HCEC 1CT (cell line): ENCODE results near the gene CAPN11.

Experiments
- DNase-seq: peaks from one replicate; pipeline ENCODE4 v3.0.0-alpha.2; 2017

Gene CAPN11

GRCh38 chr6:44158770-44159228 lies at the start of gene CAPN11:
CAPN11 (plus strand) TSS chr6:44158820; CDS start chr6:44158849, 29 bp downstream.
- DNase-seq = no peak

GRCh38 chr6:44109212-44109611 lies 49.4 kb upstream of the CAPN11 start:
- no peak for DNase-seq

GRCh38 chr6:44110005-44110676 lies 48.5 kb upstream of the CAPN11 start:
- DNase-seq = no peak

- no peak for DNase-seq
These were observed 47.7 kb upstream of the CAPN11 start for GRCh38 chr6:44110966-44111365.

GRCh38 chr6:44111434-44112417 lies 46.9 kb upstream of the CAPN11 start:
- DNase-seq = no peak

GRCh38 chr6:44113414-44113813 lies 45.2 kb upstream of the CAPN11 start:
- DNase-seq = no peak

- DNase-seq = no peak
These were observed 42.8 kb upstream of the CAPN11 start for GRCh38 chr6:44115866-44116265.

GRCh38 chr6:44116641-44117382 lies 41.8 kb upstream of the CAPN11 start:
- peak; percentile 88 for DNase-seq

GRCh38 chr6:44117397-44118128 lies 41.1 kb upstream of the CAPN11 start:
- DNase-seq = no peak

- no peak for DNase-seq
These were observed 38.8 kb upstream of the CAPN11 start for GRCh38 chr6:44119704-44120262.

GRCh38 chr6:44120692-44121443 lies 37.8 kb upstream of the CAPN11 start:
- no peak for DNase-seq

GRCh38 chr6:44122801-44123200 lies 35.8 kb upstream of the CAPN11 start:
- DNase-seq = no peak

GRCh38 chr6:44123544-44123943 lies 35.1 kb upstream of the CAPN11 start:
- DNase-seq = no peak

- peak; percentile 72 for DNase-seq
These were observed 32.1 kb upstream of the CAPN11 start for GRCh38 chr6:44126320-44127149.

- DNase-seq = peak; percentile 87
These were observed 31.2 kb upstream of the CAPN11 start, which contains the start of the genes MRPL14 and TMEM63B for GRCh38 chr6:44127186-44128019. MRPL14 (minus strand) TSS chr6:44127452; CDS start chr6:44116611, 10,841 bp downstream. TMEM63B (plus strand) TSS chr6:44127554; CDS start chr6:44134585, 7,031 bp downstream.

GRCh38 chr6:44128020-44128917 lies 30.4 kb upstream of the CAPN11 start:
- peak; percentile 36 for DNase-seq

- no peak for DNase-seq
These were observed 28.7 kb upstream of the CAPN11 start for GRCh38 chr6:44129841-44130322.

GRCh38 chr6:44131892-44132291 lies 26.7 kb upstream of the CAPN11 start:
- DNase-seq = no peak
